Measurements from ENCODE around the gene CIDEB. TPM values are rescaled to one million over a fixed set of nuclear protein-coding genes. Genes with fewer than 3 reads are reported as not detected.

CIDEB gene
- total and polyA plus RNA-seq, 2 of the 13 experiments (the other 11 are each of a cell fraction or from before 2014, with no cell fraction given): 35.8 to 110 TPM

GRCh38 chr14:24343795-24344660 is 36.3 kb upstream of the CIDEB start (continued):
- TF ChIP-seq ARID4A (CRISPR knock-in tag; IDR thresholded peaks at IDR 0.05; ENCODE audit: borderline replicate concordance): peak; percentile 40; the same call in 1 of the 2 replicates
- 0 out of 2 replicates have a peak, but pooled peaks have one; percentile 45 for TF ChIP-seq PAWR (CRISPR knock-in tag; IDR thresholded peaks at IDR 0.05; ENCODE audit: borderline replicate concordance)
- TF ChIP-seq IKZF1 (IDR thresholded peaks at IDR 0.05): no peak
- TF ChIP-seq ZNF713 (CRISPR knock-in tag; IDR thresholded peaks at IDR 0.05): no peak
- TF ChIP-seq ZBTB38 (CRISPR knock-in tag; IDR thresholded peaks at IDR 0.05): no peak
- TF ChIP-seq HMG20B (CRISPR knock-in tag; conservative IDR thresholded peaks at IDR 0.05): no peak
- peak; percentile 56; the same call in 1 of the 2 replicates for TF ChIP-seq SALL1 (CRISPR knock-in tag; IDR thresholded peaks at IDR 0.05)
- TF ChIP-seq ZNF749 (CRISPR knock-in tag; IDR thresholded peaks at IDR 0.05; ENCODE audit: borderline replicate concordance): no peak
- TF ChIP-seq SP1 (IDR thresholded peaks at IDR 0.05): no peak
- no peak for TF ChIP-seq SP1 (CRISPR knock-in tag; IDR thresholded peaks at IDR 0.05)
- no peak for TF ChIP-seq CAMTA2 (CRISPR knock-in tag; IDR thresholded peaks at IDR 0.05; ENCODE audit: borderline replicate concordance)
- TF ChIP-seq ZNF232 (CRISPR knock-in tag; IDR thresholded peaks at IDR 0.05; ENCODE audit: borderline replicate concordance): no peak
- TF ChIP-seq SMAD1 (CRISPR knock-in tag; IDR thresholded peaks at IDR 0.05; ENCODE audit: borderline replicate concordance, low read depth): no peak
- TF ChIP-seq SNAPC2 (CRISPR knock-in tag; IDR thresholded peaks at IDR 0.05): no peak
- no peak for TF ChIP-seq TBX3 (IDR thresholded peaks at IDR 0.05; ENCODE audit: borderline replicate concordance)
- TF ChIP-seq TAF1 (CRISPR knock-in tag; IDR thresholded peaks at IDR 0.05): no peak
- TF ChIP-seq, protein P1, sequence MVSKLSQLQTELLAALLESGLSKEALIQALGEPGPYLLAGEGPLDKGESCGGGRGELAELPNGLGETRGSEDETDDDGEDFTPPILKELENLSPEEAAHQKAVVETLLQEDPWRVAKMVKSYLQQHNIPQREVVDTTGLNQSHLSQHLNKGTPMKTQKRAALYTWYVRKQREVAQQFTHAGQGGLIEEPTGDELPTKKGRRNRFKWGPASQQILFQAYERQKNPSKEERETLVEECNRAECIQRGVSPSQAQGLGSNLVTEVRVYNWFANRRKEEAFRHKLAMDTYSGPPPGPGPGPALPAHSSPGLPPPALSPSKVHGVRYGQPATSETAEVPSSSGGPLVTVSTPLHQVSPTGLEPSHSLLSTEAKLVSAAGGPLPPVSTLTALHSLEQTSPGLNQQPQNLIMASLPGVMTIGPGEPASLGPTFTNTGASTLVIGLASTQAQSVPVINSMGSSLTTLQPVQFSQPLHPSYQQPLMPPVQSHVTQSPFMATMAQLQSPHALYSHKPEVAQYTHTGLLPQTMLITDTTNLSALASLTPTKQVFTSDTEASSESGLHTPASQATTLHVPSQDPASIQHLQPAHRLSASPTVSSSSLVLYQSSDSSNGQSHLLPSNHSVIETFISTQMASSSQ (IDR thresholded peaks at IDR 0.05; ENCODE audit: low read depth): peak; percentile 4; the same call in 1 of the 2 replicates
- TF ChIP-seq, protein P1 (CRISPR knock-in tag; IDR thresholded peaks at IDR 0.05; ENCODE audit: borderline replicate concordance): no peak
- no peak for TF ChIP-seq HNRNPL (IDR thresholded peaks at IDR 0.05; ENCODE audit: low read depth, low read length)
- no peak for TF ChIP-seq ZNF839 (CRISPR knock-in tag; IDR thresholded peaks at IDR 0.05; ENCODE audit: borderline replicate concordance)
- TF ChIP-seq SMARCE1 (IDR thresholded peaks at IDR 0.05; ENCODE audit: borderline replicate concordance): no peak
- TF ChIP-seq THAP7 (CRISPR knock-in tag; IDR thresholded peaks at IDR 0.05): no peak

Data from HepG2 (cell line).